NCI-H69 (cell line): ENCODE measurements around the gene USP22.
"Not testable (repeated sequence)": the region's sequence is repeated elsewhere in the genome, so short reads cannot be mapped to it uniquely, and the experiment has no call there.

ENCODE experiments used
- DNase-seq: peaks from one replicate; lab custom pipeline; 2025; lab: John Stamatoyannopoulos, UW

Gene USP22

GRCh38 chr17:20987511-20987910 lies 55.3 kb downstream of the USP22 start:
- no peak for DNase-seq

DNA sequence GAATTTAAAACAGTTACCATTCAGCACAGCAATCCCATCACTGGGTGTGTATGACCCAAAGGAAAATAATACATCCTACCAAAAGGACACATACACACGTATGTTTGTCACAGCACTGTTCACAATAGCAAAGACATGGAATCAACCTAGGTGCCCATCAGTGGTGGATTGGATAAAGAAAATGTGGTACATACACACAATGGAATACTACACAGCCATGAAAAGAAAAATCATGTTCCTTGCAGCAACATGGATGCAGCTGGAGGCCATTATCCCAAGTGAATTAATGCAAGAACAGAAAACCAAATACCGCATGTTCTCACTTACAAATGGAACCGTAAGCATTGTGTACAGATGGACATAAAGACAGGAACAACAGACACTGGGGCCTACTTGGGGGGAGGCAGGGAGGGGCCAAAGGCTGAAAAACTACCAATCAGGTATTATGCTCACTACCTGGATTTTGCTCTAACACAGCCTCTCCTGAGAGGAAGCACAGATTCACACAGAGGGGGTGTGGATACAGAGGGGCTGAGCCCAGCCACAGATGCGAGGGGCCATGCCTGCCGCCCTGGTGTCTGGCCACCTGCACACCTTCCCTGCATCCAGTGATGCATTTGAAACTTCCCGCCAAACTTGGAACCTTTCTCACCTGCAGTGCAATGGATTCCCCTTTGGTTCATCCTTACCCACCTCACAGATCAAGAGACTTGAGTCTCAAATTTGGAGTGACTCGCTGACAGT lies 55.9 kb downstream of the USP22 start:
- DNase-seq: no peak

- no peak for DNase-seq
Measured at GRCh38 chr17:20983359-20983637, 59.5 kb downstream of the USP22 start.

DNA sequence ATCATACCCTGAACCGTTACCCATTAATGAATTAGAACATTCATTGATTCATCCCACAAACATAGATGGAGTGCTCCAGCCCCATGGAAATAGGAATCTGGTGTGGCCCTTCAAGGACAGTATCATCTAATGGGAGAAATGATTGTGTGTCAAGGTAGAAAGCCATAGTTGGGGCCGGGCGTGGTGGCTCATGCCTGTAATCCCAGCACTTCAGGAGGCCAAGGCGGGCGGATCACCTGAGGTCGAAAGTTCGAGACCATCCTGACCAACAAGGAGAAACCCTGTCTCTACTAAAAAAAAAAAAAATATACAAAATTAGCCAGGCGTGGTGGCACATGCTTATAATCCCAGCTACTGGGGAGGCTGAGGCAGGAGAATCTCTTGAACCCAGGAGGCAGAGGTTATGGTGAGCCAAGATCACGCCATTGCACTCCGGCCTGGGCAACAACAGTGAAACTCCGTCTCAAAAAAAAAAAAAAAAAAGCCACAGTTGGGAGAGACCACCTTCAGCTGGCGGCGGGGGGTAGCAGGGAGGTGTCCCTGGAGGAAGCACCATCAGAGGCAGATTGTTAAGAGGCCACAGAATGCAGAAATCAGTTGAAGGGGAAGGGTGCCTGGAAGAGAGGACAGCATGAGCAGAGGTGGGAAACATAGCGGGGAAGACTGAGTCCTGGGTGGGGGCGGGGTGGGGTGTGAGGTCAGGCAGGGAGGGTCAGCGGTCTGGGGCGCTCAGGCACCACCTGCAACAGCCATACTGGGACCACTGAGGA lies 60.0 kb downstream of the USP22 start:
- no peak for DNase-seq

DNA sequence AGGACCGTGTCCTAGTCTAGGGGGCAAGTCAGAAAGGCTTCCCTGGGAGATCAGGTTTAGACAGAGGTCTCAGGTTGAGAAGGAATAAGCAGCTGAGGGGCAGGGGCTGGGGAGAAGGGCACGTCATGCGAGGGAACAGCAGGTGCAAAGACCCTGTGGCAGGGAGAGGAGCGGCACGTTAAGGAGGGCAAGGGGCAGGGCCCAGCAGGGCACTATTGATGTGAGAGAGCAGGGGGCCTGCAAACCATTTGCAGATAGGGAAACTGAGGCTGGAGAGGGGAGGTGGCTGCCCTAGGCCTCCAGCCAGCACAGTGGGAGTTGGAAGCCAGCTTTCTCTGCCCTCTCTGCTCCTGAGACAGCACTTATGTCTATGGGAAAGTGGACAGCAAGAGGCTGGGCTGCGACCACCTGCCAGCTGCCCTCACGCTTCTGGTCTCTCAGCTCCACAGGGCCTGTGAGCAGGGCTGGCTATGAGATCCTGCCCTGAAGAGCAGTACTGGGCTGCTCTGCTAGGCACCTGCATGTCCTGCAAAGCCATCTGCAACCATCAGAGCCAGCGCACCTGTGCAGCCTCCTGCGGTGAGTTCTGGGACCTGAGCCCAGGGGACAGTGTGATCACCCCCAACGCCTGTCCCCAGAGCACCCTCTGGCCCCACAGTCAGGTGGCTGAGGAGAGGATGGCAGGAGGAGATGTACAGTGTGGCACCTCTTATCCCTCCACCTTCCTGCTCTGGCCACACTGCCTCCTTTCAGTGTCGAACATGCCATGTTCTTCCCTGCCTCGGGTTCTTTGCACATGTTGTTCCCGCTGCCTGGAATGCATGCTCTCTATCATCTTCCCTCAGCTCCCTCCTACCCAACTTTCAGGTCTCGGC lies 61.5 kb downstream of the USP22 start:
- no peak for DNase-seq

- DNase-seq: no peak
Measured at GRCh38 chr17:20979792-20980083, 63.1 kb downstream of the USP22 start.

DNA sequence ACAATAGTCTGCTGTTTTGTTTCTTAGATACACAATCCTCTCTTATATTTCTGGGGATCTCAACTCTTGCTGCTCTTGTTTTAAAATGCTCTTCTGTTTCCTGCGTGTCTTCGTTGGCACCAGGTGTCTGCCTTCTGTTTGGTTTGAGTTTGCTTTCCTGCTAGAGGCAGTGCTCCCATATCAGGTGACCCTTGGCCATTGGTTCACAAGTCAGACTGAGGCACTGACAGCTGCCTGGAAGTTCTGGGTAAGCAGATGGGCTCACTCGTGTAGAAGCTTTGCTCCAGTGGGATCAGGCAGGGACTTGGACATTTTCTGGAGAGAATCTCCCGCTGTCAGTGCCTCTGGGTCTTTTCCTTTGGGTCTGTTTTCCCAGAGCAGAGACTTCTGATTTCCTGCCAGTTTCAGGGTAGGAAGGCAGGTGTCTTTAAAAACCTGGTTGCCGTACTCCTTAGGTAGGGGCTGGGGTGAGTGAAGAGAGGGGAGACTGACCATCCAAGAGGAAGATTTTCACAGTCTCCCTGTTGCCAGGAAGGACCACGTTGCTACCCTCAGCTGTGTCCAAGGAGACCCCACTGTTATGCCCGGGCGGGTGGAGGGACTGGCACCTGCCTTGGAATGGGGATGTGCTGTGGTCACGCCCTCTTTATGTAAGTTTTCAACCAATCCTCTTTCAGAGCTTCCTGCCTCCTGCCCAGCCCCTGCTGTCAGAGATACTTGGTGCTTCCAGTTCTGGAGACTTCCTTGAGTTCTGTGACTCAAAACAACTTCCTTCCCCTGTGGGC lies 63.6 kb downstream of the USP22 start:
- DNase-seq: not testable (repeated sequence)

GRCh38 chr17:20977609-20978253 lies 65.1 kb downstream of the USP22 start:
- DNase-seq: not testable (repeated sequence)

- no peak for DNase-seq
Measured at GRCh38 chr17:20975566-20975965, 67.2 kb downstream of the USP22 start.

DNA sequence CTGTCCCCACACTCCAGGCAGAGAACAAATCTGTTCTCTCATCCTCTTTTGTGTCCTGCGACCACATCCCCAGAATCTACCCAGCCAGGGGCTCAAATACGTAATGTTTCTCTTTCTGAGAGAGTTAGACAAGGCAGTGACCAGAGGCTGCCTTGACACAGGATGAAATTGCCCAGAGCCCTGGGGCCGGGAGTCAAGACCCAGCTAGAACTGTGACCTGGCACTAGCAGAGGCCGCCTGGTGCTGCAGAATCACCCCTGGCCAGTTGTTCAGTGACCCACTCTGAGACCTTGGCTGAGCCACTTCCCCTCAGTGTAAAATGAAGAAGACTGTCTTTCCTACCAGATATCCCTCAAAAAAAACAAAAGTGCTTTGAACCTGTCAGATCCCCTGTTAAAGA lies 72.5 kb downstream of the USP22 start:
- no peak for DNase-seq

DNA sequence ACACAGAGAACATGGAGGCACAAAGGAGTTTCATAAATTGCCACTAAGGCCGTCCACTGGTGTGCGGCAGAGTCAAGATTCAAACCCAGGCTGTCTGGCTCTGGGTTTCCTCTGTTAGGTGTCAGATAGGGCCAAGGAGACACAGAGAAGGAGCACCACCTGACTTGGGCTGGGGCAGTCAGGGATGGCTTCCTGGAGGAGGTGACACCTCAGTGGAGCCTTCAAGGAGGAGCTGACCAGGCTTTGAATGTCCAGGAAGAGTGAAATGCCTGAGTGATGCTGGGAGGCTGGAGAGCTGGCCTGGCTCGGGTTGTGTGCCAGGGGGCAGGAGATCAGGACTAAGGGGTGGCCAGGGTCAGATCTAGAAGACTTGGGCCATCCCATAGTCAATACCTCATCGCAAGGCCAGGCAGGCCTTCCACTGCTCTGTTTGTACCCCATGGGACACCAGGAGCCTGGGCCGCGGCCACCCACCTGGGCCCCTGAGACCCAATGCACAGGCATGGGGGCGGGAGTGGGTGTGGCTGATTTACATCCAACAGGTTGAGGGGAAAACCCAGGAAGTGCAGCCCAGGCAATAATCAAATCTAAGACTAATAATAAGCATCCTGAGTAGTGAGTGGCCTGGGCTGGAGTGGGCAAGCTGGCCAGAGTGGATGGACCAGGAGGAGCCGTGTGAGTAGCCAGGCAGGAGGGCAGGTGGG lies 73.7 kb downstream of the USP22 start:
- DNase-seq: no peak

DNA sequence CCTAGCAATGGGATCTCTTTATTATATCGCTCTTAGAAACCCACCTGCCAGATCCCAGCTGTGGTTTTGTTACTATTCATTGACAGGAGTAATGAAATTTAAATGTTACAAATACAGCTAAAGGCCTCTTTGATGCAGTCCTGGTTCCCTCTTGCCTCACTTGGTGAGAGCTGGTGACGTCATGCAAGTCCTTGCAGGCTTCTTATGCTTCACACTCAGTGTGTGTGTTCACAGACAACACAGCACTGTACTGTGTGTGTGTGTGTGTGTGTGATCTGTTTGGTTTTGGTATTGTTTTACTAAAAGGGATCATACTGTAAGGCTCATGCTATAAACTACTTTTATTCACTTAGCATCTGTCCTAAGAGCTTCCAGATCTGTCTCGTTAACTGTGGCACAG lies 75.0 kb downstream of the USP22 start:
- DNase-seq: no peak

- DNase-seq: no peak
Measured at GRCh38 chr17:20966870-20967269, 75.9 kb downstream of the USP22 start.

- DNase-seq: peak; percentile 47
Measured at GRCh38 chr17:20965492-20965891, 77.3 kb downstream of the USP22 start.

DNA sequence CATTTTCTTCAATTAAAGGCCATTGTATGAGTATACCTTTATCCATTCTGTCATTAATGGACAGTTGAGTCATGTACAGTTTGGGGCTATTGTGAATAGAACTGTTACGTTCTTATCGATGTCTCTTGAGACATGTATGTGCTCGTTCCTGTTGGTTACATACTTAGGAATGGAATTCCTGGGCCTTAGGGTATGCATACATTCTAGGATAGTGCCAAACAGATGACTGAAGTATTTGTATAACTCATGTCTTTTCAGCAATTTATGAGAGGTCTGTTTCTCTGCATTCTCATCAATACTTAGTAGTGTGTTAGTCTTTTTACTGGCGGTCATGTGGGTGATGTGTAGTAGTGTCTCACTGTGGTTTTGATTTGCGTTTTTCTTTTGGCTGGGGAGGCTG lies 81.2 kb downstream of the USP22 start:
- DNase-seq: no peak

DNA sequence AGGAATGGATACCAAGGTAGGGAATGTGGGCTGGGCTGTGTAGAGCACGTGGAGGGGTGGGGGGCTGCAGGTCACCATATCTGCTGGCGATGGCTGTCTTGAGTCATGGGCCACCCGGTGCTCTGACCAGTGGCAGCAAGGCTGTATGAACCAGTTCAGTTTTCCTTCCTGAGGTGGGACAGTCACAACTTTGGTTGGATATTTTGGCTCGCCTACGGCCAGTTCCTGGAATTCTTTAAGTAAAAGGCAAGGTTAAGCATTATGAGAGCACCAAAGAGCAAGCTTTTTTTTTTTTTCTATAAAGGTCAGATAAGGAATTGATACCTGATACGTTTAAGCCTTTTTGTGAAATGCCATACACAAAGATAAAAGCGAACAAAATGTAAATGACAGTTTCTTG lies 81.9 kb downstream of the USP22 start:
- no peak for DNase-seq

GRCh38 chr17:20955427-20956323 lies 87.1 kb downstream of the USP22 start:
- peak; percentile 45 for DNase-seq

DNA sequence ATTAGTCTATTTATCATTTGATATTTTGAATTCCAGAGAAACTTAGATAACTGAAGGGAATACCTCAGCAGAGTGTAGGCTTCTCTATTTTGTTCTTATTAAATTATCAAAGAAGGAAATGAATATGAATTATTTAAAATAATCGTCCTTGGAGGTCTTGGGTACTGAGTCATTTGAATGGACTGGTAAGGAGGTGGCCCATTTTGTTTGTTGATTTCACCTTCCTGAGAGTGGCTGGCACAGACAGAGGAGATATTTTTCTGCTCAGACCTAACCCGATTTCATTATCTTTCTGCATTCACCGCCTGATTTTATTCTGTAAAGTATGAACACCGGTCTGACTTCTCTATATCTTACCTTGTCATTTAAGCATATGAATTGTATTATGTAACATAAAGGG lies 88.0 kb downstream of the USP22 start:
- DNase-seq: no peak

DNA sequence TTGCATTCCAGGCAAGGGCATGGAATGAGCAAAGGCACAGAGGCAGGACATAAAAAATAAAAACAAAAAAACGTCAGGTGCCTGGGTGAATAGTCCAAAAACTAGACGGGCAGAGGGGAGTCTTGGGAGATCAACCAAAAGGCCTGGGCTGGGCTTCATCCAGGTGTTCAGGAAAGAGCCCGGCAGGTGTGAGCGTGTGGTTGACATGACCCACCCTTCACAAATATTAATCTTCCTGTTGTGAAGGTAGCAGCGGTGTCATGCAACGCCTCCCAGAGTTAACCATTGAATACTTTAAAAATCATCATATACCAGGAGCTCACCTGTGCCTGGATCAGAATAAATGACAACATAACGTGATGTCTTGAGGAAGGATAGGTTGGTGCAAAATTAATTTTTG lies 90.6 kb downstream of the USP22 start:
- peak; percentile 89 for DNase-seq
